Spinal cord (tissue), 10 donors: ENCODE results near the gene ANKLE1. TPM values are rescaled to one million over a fixed set of nuclear protein-coding genes. Genes with fewer than 3 reads are reported as not detected.

Experiments
- DNase-seq, 6 donors: peaks; one replicate each; pipeline versions ENCODE4 v3.0.0 to v3.0.0-alpha.2; 2013 to 2015; ENCODE audit warnings: low spot score in 6 of 6, low read depth in 4 of 6
- H3K27ac ChIP-seq: one replicate; pipeline ENCODE4 v1.5.1; 2013; ENCODE audit warnings: low read depth, low read length, control low read depth
- H3K27me3 ChIP-seq: one replicate; pipeline ENCODE4 v1.6.1; 2013; ENCODE audit warnings: low read length; ENCODE audit not compliant: control insufficient read depth, insufficient read depth
- H3K36me3 ChIP-seq: one replicate; pipeline ENCODE4 v1.6.1; 2013; ENCODE audit warnings: low read length; ENCODE audit not compliant: control insufficient read depth, insufficient read depth
- H3K4me1 ChIP-seq: one replicate; pipeline ENCODE4 v1.6.1; 2013; ENCODE audit warnings: low read length; ENCODE audit not compliant: control insufficient read depth, insufficient read depth
- H3K4me3 ChIP-seq: one replicate; pipeline ENCODE4 v1.5.1; 2013; ENCODE audit warnings: low read depth, low read length, control low read depth
- H3K9me3 ChIP-seq: one replicate; pipeline ENCODE4 v1.6.1; 2013; ENCODE audit warnings: low read length; ENCODE audit not compliant: control insufficient read depth, insufficient read depth
- WGBS: methylation state at CpG from one replicate; pipeline ENCODE4 v1.1.5; 2013; ENCODE audit warnings: missing lambda C conversion rate; ENCODE audit not compliant: insufficient coverage; 5-methylcytosine and 5-hydroxymethylcytosine counted together
- polyA plus RNA-seq, 2 donors: library from polyadenylated mRNA; unstranded; fragments of 120-200 nt; gene quantifications; one replicate each; pipeline ENCODE4 v1.2.1, GENCODE V29; 2013; ENCODE audit not compliant: insufficient read length in 2 of 2
- total RNA-seq, 2 donors: library from RNA; depleted of rRNA in 1 of 2; stranded (reverse); fragments of 120-200 nt in 1 of 2; fragments of >200 nt in 1 of 2; gene quantifications; one replicate each; pipeline versions ENCODE4 v1.2.3 to v1.2.4, GENCODE V29; 2013 to 2014
- donor health status: healthy.

ANKLE1 gene
- total and polyA plus RNA-seq, 4 donors = 0.61 to 4.3 (median 1.7) TPM

GRCh38 chr19:17332360-17332676 lies 50.6 kb downstream of the ANKLE1 start:
- Histone ChIP-seq H3K4me1 (peaks cover 63% of the 10 kb centered on the region), H3K9me3 (no peaks in the 10 kb centered on the region), H3K36me3 (peaks cover 57% of the 10 kb centered on the region), H3K27ac (no peak overlapping the region), H3K4me3 (no peak overlapping the region), H3K27me3 (no peaks in the 10 kb centered on the region)
- DNase-seq = no peak
- WGBS = 89% methylated on average over 8 of the region's 8 CpGs

GRCh38 chr19:17332677-17333581 lies 51.2 kb downstream of the ANKLE1 start:
- WGBS = 93% methylated on average over 45 of the region's 45 CpGs
- peak in 1 of 6 donors; percentile 55 for DNase-seq

GRCh38 chr19:17333611-17334413 lies 52.1 kb downstream of the ANKLE1 start:
- peaks cover 54% of the 10 kb centered on the region for H3K36me3 ChIP-seq
- peaks cover 66% of the 10 kb centered on the region for H3K4me1 ChIP-seq
- no peaks in the 10 kb centered on the region for H3K27me3 ChIP-seq
- no peak overlapping the region for H3K27ac ChIP-seq
- H3K4me3 ChIP-seq = peak overlapping the region; percentile 60
- H3K9me3 ChIP-seq = no peaks in the 10 kb centered on the region
- WGBS = 36% methylated on average over 52 of the region's 52 CpGs
- peak in 2 of 6 donors; percentile 60 to 61 for DNase-seq

More at GRCh38 chr19:17332677-17333581, 51.2 kb downstream of the ANKLE1 start:
- H3K9me3 ChIP-seq = no peaks in the 10 kb centered on the region
- no peak overlapping the region for H3K4me3 ChIP-seq
- H3K4me1 ChIP-seq = peaks cover 63% of the 10 kb centered on the region
- no peak overlapping the region for H3K27ac ChIP-seq
- no peaks in the 10 kb centered on the region for H3K27me3 ChIP-seq
- H3K36me3 ChIP-seq = peaks cover 53% of the 10 kb centered on the region

- no peaks in the 10 kb centered on the region for H3K9me3 ChIP-seq
- H3K27me3 ChIP-seq = no peaks in the 10 kb centered on the region
- peaks cover 54% of the 10 kb centered on the region for H3K36me3 ChIP-seq
- H3K4me3 ChIP-seq = peak within 1 kb of the TSS; percentile 60
- peak; percentile 94 to 100 (median 97) for DNase-seq
- peaks cover 61% of the 10 kb centered on the region for H3K4me1 ChIP-seq
- under 1% methylated on average over 72 of the region's 86 CpGs for whole genome bisulfite sequencing
- H3K27ac ChIP-seq = peak within 1 kb of the TSS; percentile 71
Measured at GRCh38 chr19:17334414-17335409, 53.0 kb downstream of the ANKLE1 start, which contains the start of gene ANO8. Gene ANO8 (minus strand): TSS chr19:17334855. CDS start chr19:17334670, 185 bp downstream.

GRCh38 chr19:17335575-17335974 lies 53.9 kb downstream of the ANKLE1 start:
- no peak overlapping the region for H3K27ac ChIP-seq
- no peaks in the 10 kb centered on the region for H3K27me3 ChIP-seq
- H3K36me3 ChIP-seq = peaks cover 45% of the 10 kb centered on the region
- H3K4me1 ChIP-seq = peaks cover 57% of the 10 kb centered on the region
- no peak overlapping the region for H3K4me3 ChIP-seq
- 93% methylated on average over 4 of the region's 10 CpGs for WGBS
- H3K9me3 ChIP-seq = no peaks in the 10 kb centered on the region
- DNase-seq = no peak

Other genes starting within 250 kb of the ANKLE1 start
- 1 to 10 TPM; 2.4 to 5.3 TPM for gene HAUS8, start 206.4 kb upstream of the ANKLE1 start, total RNA-seq
- 10 to 100 TPM; 10.2 to 10.7 TPM for gene HAUS8, start 206.4 kb upstream of the ANKLE1 start, polyA plus RNA-seq
- gene MYO9B, start 206.1 kb upstream of the ANKLE1 start, total RNA-seq = 10 to 100 TPM; 27.9 to 39.8 TPM
- gene MYO9B, start 206.1 kb upstream of the ANKLE1 start, polyA plus RNA-seq = 100 to 1,000 TPM in 1 of 2 donors, 10 to 100 TPM in 1; 97.8 to 124 TPM
- gene USE1, start 66.5 kb upstream of the ANKLE1 start, total RNA-seq = 10 to 100 TPM; 13.3 to 27.1 TPM
- 10 to 100 TPM; 38.7 to 46.8 TPM for gene USE1, start 66.5 kb upstream of the ANKLE1 start, polyA plus RNA-seq
- gene OCEL1, start 55.7 kb upstream of the ANKLE1 start, total RNA-seq = 1 to 10 TPM; 3.9 to 9.8 TPM
- 10 to 100 TPM; 12.1 to 20.9 TPM for gene OCEL1, start 55.7 kb upstream of the ANKLE1 start, polyA plus RNA-seq
- 10 to 100 TPM in 1 of 2 donors, 1 to 10 TPM in 1; 8.9 to 33.6 TPM for gene NR2F6, start 36.0 kb upstream of the ANKLE1 start, total RNA-seq
- gene NR2F6, start 36.0 kb upstream of the ANKLE1 start, polyA plus RNA-seq = 10 to 100 TPM; 24.2 to 28.1 TPM
- gene USHBP1, start 17.2 kb upstream of the ANKLE1 start, total RNA-seq = 1 to 10 TPM; 2.1 to 5.5 TPM
- 1 to 10 TPM; 3.0 to 5.3 TPM for gene USHBP1, start 17.2 kb upstream of the ANKLE1 start, polyA plus RNA-seq
- gene BABAM1, start 14.5 kb upstream of the ANKLE1 start, total RNA-seq = 100 to 1,000 TPM in 1 of 2 donors, 10 to 100 TPM in 1; 60.1 to 107 TPM
- gene BABAM1, start 14.5 kb upstream of the ANKLE1 start, polyA plus RNA-seq = 100 to 1,000 TPM; 125 to 137 TPM
- gene ABHD8, start 21.5 kb downstream of the ANKLE1 start, total RNA-seq = 10 to 100 TPM; 15.9 to 18.2 TPM
- 10 to 100 TPM; 34.6 to 35.6 TPM for gene ABHD8, start 21.5 kb downstream of the ANKLE1 start, polyA plus RNA-seq
- gene MRPL34, start 24.0 kb downstream of the ANKLE1 start, total RNA-seq = 10 to 100 TPM; 20.8 to 54.0 TPM
- gene MRPL34, start 24.0 kb downstream of the ANKLE1 start, polyA plus RNA-seq = 10 to 100 TPM; 80.7 to 81.3 TPM
- 10 to 100 TPM; 23.6 to 32.8 TPM for gene DDA1, start 27.7 kb downstream of the ANKLE1 start, total RNA-seq
- 10 to 100 TPM; 80.1 to 84.8 TPM for gene DDA1, start 27.7 kb downstream of the ANKLE1 start, polyA plus RNA-seq
- gene ANO8, start 53.0 kb downstream of the ANKLE1 start, total RNA-seq = 10 to 100 TPM; 12.9 to 19.7 TPM
- gene ANO8, start 53.0 kb downstream of the ANKLE1 start, polyA plus RNA-seq = 10 to 100 TPM; 59.3 to 77.6 TPM
- 10 to 100 TPM; 11.5 to 13.0 TPM for gene GTPBP3, start 55.7 kb downstream of the ANKLE1 start, total RNA-seq
- gene GTPBP3, start 55.7 kb downstream of the ANKLE1 start, polyA plus RNA-seq = 10 to 100 TPM; 23.3 to 31.5 TPM
- gene PLVAP, start 95.4 kb downstream of the ANKLE1 start, total RNA-seq = 10 to 100 TPM in 1 of 2 donors, 1 to 10 TPM in 1; 5.1 to 22.3 TPM
- gene PLVAP, start 95.4 kb downstream of the ANKLE1 start, polyA plus RNA-seq = 10 to 100 TPM in 1 of 2 donors, 1 to 10 TPM in 1; 7.5 to 12.0 TPM
- gene CCDC194, start 112.3 kb downstream of the ANKLE1 start, total RNA-seq = not detected
- gene CCDC194, start 112.3 kb downstream of the ANKLE1 start, polyA plus RNA-seq = not detected
- gene BST2, start 123.7 kb downstream of the ANKLE1 start, total RNA-seq = 10 to 100 TPM; 11.6 to 14.5 TPM
- gene BST2, start 123.7 kb downstream of the ANKLE1 start, polyA plus RNA-seq = 10 to 100 TPM; 13.0 to 14.4 TPM
- 10 to 100 TPM; 16.0 to 56.7 TPM for gene MVB12A, start 138.1 kb downstream of the ANKLE1 start, total RNA-seq
- 10 to 100 TPM; 47.2 to 55.5 TPM for gene MVB12A, start 138.1 kb downstream of the ANKLE1 start, polyA plus RNA-seq
- gene TMEM221, start 166.8 kb downstream of the ANKLE1 start, total RNA-seq = 1 to 10 TPM; 2.1 to 2.6 TPM
- gene TMEM221, start 166.8 kb downstream of the ANKLE1 start, polyA plus RNA-seq = 1 to 10 TPM; 2.5 to 4.2 TPM
- not detected for gene NXNL1, start 179.0 kb downstream of the ANKLE1 start, total RNA-seq
- gene NXNL1, start 179.0 kb downstream of the ANKLE1 start, polyA plus RNA-seq = not detected
- 10 to 100 TPM; 15.6 to 24.1 TPM for gene SLC27A1, start 188.6 kb downstream of the ANKLE1 start, total RNA-seq
- gene SLC27A1, start 188.6 kb downstream of the ANKLE1 start, polyA plus RNA-seq = 10 to 100 TPM; 32.1 to 47.5 TPM
- 10 to 100 TPM; 23.9 to 91.9 TPM for gene PGLS, start 229.7 kb downstream of the ANKLE1 start, total RNA-seq
- 10 to 100 TPM; 99.4 to 99.8 TPM for gene PGLS, start 229.7 kb downstream of the ANKLE1 start, polyA plus RNA-seq